AG09309 (cell line): ENCODE data around the gene NR1D1.

Experiments
- DNase-seq: peaks from one replicate; pipeline ENCODE4 v3.0.0-alpha.2; 2010; ENCODE audit warnings: low read depth
- H3K4me3 ChIP-seq: 2 replicates; pipeline ENCODE4 v1.5.1; 2011; ENCODE audit warnings: mild to moderate bottlenecking, low read depth, low read length, moderate library complexity; ENCODE audit not compliant: control insufficient read depth
- TF ChIP-seq, protein P1 (sequence below): IDR thresholded peaks from 2 replicates; pipeline ENCODE4 v1.5.1; 2011; ENCODE audit warnings: mild to moderate bottlenecking, low read depth, low read length, inconsistent platforms; ENCODE audit not compliant: insufficient read depth, control insufficient read depth; ENCODE audit errors: missing control alignments

The NR1D1 gene

DNA sequence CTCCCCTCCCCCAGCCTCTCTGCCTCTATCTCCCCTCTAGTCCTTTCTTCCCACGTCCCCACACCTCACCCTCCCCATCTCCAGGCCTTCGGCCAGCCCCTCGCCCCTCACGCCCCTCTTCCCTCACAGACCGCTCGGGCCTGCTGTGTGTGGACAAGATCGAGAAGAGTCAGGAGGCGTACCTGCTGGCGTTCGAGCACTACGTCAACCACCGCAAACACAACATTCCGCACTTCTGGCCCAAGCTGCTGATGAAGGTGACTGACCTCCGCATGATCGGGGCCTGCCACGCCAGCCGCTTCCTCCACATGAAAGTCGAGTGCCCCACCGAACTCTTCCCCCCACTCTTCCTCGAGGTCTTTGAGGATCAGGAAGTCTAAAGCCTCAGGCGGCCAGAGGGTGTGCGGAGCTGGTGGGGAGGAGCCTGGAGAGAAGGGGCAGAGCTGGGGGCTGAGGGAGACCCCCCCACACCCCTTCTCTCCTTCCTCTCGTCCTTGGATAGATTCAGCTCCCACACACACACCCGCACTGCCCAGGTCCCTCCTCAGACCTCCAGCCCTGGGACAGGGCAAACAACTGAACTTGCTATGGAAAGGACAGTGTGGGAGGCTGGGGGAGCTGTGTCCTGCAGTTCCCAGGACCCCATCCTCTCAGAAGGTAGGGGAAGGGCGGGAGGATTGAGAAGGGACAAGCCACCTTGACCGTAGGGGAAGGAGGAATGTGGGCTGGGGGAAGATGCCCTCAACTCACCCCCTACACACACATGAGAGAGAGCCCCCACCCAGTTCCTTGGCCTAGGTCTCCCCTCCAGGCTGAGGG, 11.1 kb downstream of the NR1D1 start:
- TF ChIP-seq, protein P1, sequence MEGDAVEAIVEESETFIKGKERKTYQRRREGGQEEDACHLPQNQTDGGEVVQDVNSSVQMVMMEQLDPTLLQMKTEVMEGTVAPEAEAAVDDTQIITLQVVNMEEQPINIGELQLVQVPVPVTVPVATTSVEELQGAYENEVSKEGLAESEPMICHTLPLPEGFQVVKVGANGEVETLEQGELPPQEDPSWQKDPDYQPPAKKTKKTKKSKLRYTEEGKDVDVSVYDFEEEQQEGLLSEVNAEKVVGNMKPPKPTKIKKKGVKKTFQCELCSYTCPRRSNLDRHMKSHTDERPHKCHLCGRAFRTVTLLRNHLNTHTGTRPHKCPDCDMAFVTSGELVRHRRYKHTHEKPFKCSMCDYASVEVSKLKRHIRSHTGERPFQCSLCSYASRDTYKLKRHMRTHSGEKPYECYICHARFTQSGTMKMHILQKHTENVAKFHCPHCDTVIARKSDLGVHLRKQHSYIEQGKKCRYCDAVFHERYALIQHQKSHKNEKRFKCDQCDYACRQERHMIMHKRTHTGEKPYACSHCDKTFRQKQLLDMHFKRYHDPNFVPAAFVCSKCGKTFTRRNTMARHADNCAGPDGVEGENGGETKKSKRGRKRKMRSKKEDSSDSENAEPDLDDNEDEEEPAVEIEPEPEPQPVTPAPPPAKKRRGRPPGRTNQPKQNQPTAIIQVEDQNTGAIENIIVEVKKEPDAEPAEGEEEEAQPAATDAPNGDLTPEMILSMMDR, result no peak
- DNase-seq, result no peak
- H3K4me3 ChIP-seq, result no peak overlapping the region

DNA sequence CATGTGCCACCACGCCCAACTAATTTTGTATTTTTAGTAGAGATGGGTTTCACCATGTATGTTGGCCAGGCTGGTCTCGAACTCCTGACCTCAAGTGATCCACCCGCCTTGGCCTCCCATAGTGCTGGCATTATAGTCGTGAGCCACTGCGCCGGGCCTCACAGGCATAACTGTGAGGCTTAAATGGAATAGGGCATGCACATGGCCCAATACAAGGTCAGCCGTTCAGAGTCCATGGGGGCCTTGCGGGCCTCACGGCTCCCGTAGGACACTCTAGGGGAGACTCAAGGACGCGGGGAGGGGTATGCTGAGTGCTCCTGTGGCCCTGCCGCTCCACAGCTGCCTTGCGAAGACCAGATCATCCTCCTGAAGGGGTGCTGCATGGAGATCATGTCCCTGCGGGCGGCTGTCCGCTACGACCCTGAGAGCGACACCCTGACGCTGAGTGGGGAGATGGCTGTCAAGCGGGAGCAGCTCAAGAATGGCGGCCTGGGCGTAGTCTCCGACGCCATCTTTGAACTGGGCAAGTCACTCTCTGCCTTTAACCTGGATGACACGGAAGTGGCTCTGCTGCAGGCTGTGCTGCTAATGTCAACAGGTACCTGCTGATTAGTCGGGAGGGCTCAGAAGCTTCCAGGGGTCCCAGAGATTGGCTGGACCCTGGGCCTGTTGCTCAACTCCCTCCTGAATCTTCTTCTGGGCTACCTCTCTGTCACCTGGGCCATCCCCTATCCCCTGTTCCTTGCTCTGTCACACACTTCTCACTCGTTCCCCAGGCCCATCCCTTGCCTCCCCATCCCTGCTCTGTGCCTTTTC, 12.3 kb downstream of the NR1D1 start:
- no peak overlapping the region for H3K4me3 ChIP-seq
- TF ChIP-seq, protein P1, result no peak
- no peak for DNase-seq

DNA sequence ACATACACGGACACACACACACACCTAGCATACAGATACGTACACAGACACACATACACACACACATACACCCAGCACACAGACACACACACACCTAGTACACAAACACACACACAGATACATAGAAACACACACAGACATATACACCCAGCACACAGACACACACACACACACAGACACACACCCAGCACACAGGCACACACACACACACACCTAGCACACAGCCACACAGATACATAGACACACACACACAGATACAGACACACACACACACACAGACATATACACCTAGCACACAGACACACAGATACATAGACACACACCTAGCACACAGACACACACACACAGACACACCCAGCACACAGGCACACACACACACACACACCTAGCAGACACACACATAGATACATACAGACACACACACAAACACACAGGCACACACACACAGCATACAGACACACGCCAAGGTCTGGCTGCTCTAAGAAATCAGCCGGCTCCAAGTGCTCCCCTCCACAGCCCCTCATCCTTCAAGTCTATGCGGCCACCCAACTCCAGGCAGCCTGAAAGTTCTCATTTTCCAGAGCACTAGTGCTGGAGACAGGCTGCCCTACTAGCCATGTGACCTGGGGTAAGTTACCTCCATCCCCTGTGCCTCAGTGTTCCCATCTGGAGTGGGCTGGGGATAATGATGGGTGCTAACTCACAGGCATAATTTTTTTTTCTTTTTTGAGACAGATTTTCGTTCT, 13.2 kb downstream of the NR1D1 start:
- H3K4me3 ChIP-seq, result no peak overlapping the region
- DNase-seq, result no peak
- TF ChIP-seq, protein P1, result no peak

DNA sequence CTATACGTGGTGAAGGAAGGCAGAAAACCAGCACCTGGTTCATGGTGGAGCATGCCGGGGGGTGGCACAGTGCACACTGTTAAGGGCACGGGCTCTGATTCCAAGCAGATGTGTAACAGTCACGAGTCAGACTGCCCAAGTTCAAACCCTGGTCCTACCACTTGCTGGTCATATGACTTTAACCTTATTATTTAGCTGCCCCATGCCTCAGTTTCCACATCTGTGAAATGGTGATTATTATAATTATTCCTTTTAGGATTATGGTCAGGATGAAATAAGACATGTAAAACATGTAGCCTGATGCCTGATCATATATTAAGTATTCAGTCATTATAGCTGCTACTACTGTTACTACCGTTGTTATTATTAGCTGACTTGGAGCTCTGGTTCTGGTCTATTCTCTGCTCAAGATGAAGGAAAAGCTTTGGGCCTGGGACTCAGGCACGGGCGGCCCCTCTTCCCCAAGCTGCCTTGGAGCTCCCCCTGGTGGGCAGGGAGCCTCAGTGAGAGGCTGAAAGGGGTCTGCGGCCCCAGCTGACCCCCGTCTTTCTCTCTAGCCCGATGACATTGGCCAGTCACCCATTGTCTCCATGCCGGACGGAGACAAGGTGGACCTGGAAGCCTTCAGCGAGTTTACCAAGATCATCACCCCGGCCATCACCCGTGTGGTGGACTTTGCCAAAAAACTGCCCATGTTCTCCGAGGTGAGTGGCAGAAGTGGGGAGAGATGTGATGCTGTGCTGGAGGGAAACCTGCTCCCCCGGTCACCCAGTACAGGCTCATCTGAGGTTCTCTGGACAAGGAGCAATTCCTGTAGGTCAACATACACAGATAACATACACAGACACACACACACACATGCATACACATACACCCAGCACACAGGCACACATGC, 14.0 kb downstream of the NR1D1 start:
- no peak for DNase-seq
- TF ChIP-seq, protein P1, result peak; percentile 79
- no peak overlapping the region for H3K4me3 ChIP-seq

DNA sequence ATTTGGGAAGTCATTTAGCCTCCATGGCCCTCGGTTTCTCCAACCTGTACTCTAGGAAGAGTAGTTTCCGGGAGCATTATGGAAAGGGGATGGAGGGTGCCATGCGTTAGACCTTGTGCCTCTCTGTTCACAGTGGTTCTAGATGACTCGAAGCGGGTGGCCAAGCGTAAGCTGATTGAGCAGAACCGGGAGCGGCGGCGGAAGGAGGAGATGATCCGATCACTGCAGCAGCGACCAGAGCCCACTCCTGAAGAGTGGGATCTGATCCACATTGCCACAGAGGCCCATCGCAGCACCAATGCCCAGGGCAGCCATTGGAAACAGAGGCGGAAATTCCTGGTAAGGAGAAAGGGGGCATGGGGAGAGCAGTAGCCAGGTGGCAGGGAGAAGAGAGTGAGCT, 15.9 kb downstream of the NR1D1 start:
- DNase-seq, result no peak
- TF ChIP-seq, protein P1, result no peak
- no peak overlapping the region for H3K4me3 ChIP-seq
